ENCODE results near the gene CLDN5.

GRCh38 chr22:19508024-19508776 is 16.0 kb downstream of the CLDN5 start:
- TF ChIP-seq CTCF (IDR thresholded peaks at IDR 0.05; ENCODE audit: insufficient read depth, low read depth, low read length) = no peak
- TF ChIP-seq EZH2 (IDR thresholded peaks at IDR 0.05; ENCODE audit: insufficient read depth, low read length) = no peak

All from astrocyte (in vitro differentiated cells and primary cell).